Thyroid gland (tissue), 4 donors: ENCODE results near the gene OLFM2. TPM values are rescaled to one million over a fixed set of nuclear protein-coding genes. Genes with fewer than 3 reads are reported as not detected.

ENCODE experiments used
- DNase-seq, 2 donors: peaks; one replicate each; pipeline ENCODE4 v3.0.0-alpha.2; 2019
- H3K27ac ChIP-seq, 3 donors: fragments of 200-600 bp; sonication (generic); 1 replicate in 2 of 3; 2 replicates in 1 of 3; pipeline ENCODE4 v1.5.1; 2016 to 2019; ENCODE audit warnings: mild to moderate bottlenecking in 1 of 3, moderate library complexity in 1 of 3
- H3K27me3 ChIP-seq: fragments of 200-600 bp; sonication (generic); one replicate; pipeline ENCODE4 v1.5.1; 2019
- H3K36me3 ChIP-seq, 2 donors: fragments of 200-600 bp; sonication (generic); one replicate each; pipeline ENCODE4 v1.5.1; 2016 to 2019
- H3K4me1 ChIP-seq, 2 donors: fragments of 200-600 bp; sonication (generic); one replicate each; pipeline ENCODE4 v1.5.1; 2017 to 2019
- H3K4me3 ChIP-seq, 3 donors: fragments of 200-600 bp; sonication (generic); replicated peaks in 1 of 3; 1 replicate in 2 of 3; 2 replicates in 1 of 3; pipeline ENCODE4 v1.5.1; 2016; ENCODE audit warnings: mild to moderate bottlenecking in 1 of 3
- H3K9me3 ChIP-seq: fragments of 200-600 bp; sonication (generic); one replicate; pipeline ENCODE4 v1.5.1; 2017
- POLR2A ChIP-seq, 2 donors: fragments of 450-650 bp; IDR thresholded peaks; one replicate each; pipeline ENCODE4 v1.6.1; 2017; ENCODE audit warnings: antibody characterized with exemption in 2 of 2, mild to moderate bottlenecking in 2 of 2, moderate library complexity in 1 of 2
- WGBS, 2 donors: methylation state at CpG; one replicate each; pipeline ENCODE4 v1.1.5; 2017; 5-methylcytosine and 5-hydroxymethylcytosine counted together
- intact Hi-C: fragments of 100-400 bp; cut with DNase I; formaldehyde crosslinking; loops from one replicate; pipeline ENCODE4 v1.15.1; 2023
- total RNA-seq, 4 donors: library from RNA; depleted of rRNA; stranded (reverse); fragments of >200 nt; gene quantifications; one replicate each; pipeline ENCODE4 v1.2.3, GENCODE V29; 2016
- TF ChIP-seq, protein P1 (sequence below), 6 experiments: fragments of 200-600 bp in 3 of 6; fragments of 450-650 bp in 3 of 6; sonication (generic) in 3 of 6; IDR thresholded peaks; one replicate each; pipeline ENCODE4 v1.5.1; 2016 to 2019; ENCODE audit warnings: antibody characterized with exemption in 6 of 6, mild to moderate bottlenecking in 2 of 6, inconsistent platforms in 1 of 6, moderate library complexity in 1 of 6

OLFM2 gene
- total RNA-seq, 4 donors from 2014 or later: 19.5 to 42.7 (median 37.8) TPM

DNA sequence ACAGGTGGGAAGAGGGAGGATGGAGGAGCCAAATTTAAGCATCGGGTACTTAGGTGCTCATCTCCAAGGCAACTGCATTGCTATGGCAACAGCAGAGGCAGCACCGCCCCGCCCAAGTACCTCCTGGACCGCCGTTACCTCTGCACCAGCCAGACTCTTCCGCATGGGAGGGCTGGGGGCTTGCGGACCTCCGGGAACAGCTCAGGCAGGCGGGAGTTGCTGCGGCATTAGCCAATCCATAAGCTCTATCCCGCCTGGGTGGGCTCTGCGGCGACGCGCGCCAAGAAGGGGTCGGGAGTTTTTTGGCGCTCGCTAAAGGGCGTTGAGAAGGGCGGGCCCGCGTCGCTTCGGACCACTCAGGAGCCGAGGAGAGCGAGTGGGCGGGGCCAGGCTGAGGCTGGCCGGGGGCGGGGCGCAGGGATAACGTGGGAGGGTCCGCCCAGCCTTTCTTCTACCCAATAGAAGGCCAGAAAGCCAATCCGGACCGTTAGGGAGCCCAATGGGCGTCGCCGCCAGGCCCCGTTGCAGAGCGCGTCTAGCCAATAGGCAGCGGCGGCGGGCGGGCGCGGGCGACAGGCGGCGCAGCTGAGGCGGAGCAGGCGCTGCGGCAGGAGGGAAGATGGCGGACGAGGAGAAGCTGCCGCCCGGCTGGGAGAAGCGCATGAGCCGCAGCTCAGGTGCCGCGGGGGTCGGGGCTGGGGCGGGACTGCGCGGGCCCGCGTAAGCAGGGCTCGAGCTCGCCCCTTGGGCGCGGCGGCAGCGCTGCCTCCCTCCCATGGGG is 101.4 kb downstream of the OLFM2 start, which contains the start of gene PIN1:
PIN1 (plus strand) TSS at position 593 of the 781 bp plus-strand sequence; CDS start at position 620, 27 bp downstream.
- H3K27ac ChIP-seq: peak within 1 kb of the TSS in 1 of 3 donors; percentile 53
- H3K4me1 ChIP-seq: peaks cover 7 to 10% of the 10 kb centered on the region in 2 donors
- TF ChIP-seq POLR2A (IDR thresholded peaks at IDR 0.05): peak in 1 of 2 donors; percentile 53
- TF ChIP-seq, protein P1, sequence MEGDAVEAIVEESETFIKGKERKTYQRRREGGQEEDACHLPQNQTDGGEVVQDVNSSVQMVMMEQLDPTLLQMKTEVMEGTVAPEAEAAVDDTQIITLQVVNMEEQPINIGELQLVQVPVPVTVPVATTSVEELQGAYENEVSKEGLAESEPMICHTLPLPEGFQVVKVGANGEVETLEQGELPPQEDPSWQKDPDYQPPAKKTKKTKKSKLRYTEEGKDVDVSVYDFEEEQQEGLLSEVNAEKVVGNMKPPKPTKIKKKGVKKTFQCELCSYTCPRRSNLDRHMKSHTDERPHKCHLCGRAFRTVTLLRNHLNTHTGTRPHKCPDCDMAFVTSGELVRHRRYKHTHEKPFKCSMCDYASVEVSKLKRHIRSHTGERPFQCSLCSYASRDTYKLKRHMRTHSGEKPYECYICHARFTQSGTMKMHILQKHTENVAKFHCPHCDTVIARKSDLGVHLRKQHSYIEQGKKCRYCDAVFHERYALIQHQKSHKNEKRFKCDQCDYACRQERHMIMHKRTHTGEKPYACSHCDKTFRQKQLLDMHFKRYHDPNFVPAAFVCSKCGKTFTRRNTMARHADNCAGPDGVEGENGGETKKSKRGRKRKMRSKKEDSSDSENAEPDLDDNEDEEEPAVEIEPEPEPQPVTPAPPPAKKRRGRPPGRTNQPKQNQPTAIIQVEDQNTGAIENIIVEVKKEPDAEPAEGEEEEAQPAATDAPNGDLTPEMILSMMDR (IDR thresholded peaks at IDR 0.05): peak in 4 of 6 experiments; percentile 53 to 76 (median 63)
- peak within 1 kb of the TSS; percentile 58 to 88 (median 80) for H3K4me3 ChIP-seq
- 0% methylated on average over 14 to 17 of the region's 73 CpGs for WGBS, 2 donors
- H3K36me3 ChIP-seq: peaks cover 4 to 7% of the 10 kb centered on the region in 2 donors
- H3K9me3 ChIP-seq: no peaks in the 10 kb centered on the region
- peak; percentile 99 for DNase-seq
- no peaks in the 10 kb centered on the region for H3K27me3 ChIP-seq
- intact Hi-C loops: no loop called here

DNA sequence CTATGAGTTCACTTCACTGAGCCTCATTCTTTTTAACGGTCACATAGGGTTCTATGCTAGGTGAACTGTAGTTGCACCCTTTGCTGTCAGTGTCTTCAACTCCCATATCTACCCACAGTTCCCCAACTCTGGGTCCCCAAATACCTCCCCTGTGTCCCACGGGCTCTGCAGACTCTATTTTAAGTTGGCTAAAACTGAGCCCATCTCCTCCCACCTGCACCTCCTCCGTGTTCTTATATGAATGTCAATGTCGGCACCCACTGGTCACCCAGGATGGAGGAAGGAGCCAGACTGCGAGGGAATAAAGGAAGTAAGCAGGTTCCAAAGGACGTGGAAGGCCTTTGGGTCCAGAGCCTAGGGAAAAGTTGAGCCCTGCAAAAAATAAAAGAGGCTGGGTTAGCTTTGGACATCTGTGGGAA is 102.0 kb downstream of the OLFM2 start:
- no peak for DNase-seq
- intact Hi-C loops: no loop called here
- Histone ChIP-seq H3K36me3 (peaks cover 0 to under 1% of the 10 kb centered on the region in 2 donors), H3K9me3 (no peaks in the 10 kb centered on the region), H3K4me3 (peak overlapping the region in 1 of 3 donors; percentile 88), H3K27ac (no peak overlapping the region), H3K27me3 (no peaks in the 10 kb centered on the region), H3K4me1 (peaks cover 7 to 10% of the 10 kb centered on the region in 2 donors)
- TF ChIP-seq, protein P1 (IDR thresholded peaks at IDR 0.05): no peak
- 64 to 73% methylated on average over 6 of the region's 6 CpGs for WGBS, 2 donors

DNA sequence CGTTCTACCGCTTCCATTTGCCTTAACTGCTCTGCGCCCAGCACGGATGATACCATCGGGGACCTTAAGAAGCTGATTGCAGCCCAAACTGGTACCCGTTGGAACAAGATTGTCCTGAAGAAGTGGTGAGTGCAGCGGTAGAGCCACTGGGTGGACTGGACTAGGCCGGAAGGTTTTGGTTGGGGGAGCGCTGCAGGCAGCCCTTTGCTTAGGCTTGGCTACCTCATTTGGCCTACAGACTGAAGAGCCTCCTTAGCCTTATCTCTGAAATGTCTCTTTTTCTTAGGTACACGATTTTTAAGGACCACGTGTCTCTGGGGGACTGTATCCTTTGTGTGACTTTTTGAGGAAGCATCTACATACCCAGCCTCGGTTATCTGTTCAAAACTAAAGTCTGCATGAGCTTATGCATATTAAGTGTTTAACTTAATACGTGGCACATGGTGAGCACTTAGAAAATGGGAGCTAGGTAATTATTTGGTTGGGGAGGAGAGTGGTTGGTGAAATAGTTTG is 107.7 kb downstream of the OLFM2 start:
- Histone ChIP-seq H3K27me3 (no peaks in the 10 kb centered on the region), H3K4me3 (peak overlapping the region; percentile 21 to 98 (median 77)), H3K36me3 (no peaks in the 10 kb centered on the region), H3K9me3 (no peaks in the 10 kb centered on the region), H3K4me1 (peaks cover 12 to 18% of the 10 kb centered on the region in 2 donors), H3K27ac (no peak overlapping the region)
- 26 to 34% methylated on average over 10 to 13 of the region's 13 CpGs for WGBS, 2 donors
- no peak for DNase-seq
- intact Hi-C loops: no loop called here
- TF ChIP-seq, protein P1 (IDR thresholded peaks at IDR 0.05): no peak
- no peak for TF ChIP-seq POLR2A (IDR thresholded peaks at IDR 0.05)

DNA sequence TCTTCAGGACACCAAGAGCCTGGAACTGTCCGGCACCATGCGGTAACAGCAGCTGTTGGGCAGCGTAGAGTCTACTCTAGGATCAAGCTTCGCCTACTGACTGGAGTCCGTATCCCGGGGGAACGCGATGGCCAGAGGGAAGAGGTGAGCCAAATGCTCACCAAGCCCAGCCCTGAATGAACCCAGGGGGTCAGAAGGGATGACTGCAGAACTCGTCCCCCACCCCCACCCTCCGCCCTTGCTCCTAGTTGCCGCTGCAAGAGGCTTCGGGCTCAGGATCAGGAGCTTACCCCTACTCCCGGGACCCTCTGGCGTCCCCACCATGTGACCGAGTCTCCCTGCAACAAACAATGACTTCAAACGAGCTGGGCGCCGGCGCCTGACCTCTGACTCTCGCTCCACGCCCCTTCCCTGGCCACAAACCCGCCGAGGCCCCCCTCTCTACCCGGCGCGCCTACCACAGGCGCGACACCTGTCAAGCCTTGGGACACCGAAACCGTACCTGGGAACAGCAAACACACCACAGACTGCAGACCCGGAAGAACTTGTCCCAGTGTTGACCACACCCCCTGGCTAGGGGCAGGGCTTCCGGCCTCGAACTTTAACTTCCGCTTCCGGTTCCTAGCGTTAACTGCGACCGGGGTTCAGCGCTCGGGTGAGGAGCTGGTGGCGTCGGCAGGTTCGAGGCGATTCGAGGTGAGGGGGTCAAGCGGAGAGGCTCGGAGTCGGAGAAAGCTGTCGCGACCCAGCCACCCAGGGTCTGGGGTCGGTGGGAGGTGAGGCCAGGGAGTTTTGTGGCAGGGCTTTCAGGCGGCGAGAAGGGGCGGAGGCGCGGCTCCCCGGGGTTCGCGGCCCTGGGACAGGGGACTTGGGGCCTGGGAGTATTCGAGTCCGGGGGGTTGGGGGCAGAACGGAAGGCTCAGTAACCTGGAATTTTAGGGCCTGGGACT is 108.8 kb downstream of the OLFM2 start, which contains the start of gene UBL5:
UBL5 (plus strand) TSS at position 630 of the 950 bp plus-strand sequence. CDS start 420 bp downstream, outside the sequence.
- peak within 1 kb of the TSS; percentile 21 to 98 (median 77) for H3K4me3 ChIP-seq
- H3K27ac ChIP-seq: peak within 1 kb of the TSS in 2 of 3 donors; percentile 32 to 47
- H3K36me3 ChIP-seq: no peaks in the 10 kb centered on the region
- peak in 1 of 2 donors; percentile 77 for TF ChIP-seq POLR2A (IDR thresholded peaks at IDR 0.05)
- TF ChIP-seq, protein P1 (IDR thresholded peaks at IDR 0.05): no peak
- intact Hi-C loops: no loop called here
- DNase-seq: peak; percentile 87 to 89
- 1 to 3% methylated on average over 22 to 60 of the region's 62 CpGs for WGBS, 2 donors
- peaks cover 12 to 18% of the 10 kb centered on the region in 2 donors for H3K4me1 ChIP-seq
- H3K27me3 ChIP-seq: no peaks in the 10 kb centered on the region
- H3K9me3 ChIP-seq: no peaks in the 10 kb centered on the region
